ENCODE results near the gene HSD17B8.

DNA sequence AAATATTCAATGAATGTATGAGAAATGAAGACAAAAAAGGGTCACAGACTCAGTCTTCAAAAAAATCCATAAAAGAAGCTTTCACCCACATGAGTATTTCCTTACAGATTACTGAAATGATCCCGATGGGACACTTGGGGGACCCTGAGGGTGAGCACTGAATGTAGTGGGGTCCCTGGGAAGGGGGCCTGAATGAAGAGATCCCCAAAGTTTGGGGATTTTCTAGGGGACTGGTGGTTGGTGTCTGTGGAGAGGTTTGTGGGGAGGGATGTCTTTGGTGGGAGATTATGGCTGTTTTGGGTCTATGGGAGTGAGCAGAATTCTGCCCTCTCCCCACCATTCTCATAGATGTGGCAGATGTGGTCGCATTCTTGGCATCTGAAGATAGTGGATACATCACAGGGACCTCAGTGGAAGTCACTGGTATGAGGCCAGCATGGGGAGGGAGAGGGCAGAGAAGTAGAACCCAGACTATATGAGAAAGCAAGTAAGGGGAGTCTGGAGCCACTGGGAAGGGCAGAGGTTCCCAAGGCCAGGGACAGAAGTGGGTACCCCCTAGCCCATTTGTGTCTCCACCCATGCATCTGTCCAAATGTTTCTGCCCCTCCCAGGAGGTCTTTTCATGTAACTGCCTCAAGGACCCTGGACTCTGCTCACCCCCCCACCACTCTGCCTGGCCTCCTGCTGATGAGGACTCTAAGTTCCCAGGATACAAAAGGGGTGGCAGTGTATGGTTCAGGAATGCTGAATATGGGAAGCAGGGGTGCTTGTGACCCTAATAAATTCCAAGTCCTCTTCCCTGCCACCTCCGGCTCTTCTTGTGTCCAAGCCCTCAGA is 1.8 kb downstream of the HSD17B8 start:
- TF ChIP-seq POLR2A (IDR thresholded peaks at IDR 0.05) (no peak), CTCF (IDR thresholded peaks at IDR 0.05) (no peak)
